CD4-positive, alpha-beta memory T cell (primary cell): ENCODE measurements around the gene GRIK5. TPM values are rescaled to one million over a fixed set of nuclear protein-coding genes. Genes with fewer than 3 reads are reported as not detected.

Source experiments
- CTCF ChIA-PET: fragments of 350-600 bp; sonication (Branson Sonifier 250); formaldehyde crosslinking; loops from one replicate; lab custom pipeline; 2021; ENCODE audit warnings: inconsistent platforms; ENCODE audit not compliant: partially characterized antibody; lab: Charles Lee
- POLR2A ChIA-PET: fragments of 350-600 bp; sonication (Branson Sonifier 250); formaldehyde crosslinking; loops from one replicate; lab custom pipeline; 2021; ENCODE audit not compliant: partially characterized antibody; lab: Charles Lee
- DNase-seq, 5 donors: peaks; one replicate each; pipeline versions ENCODE4 v3.0.0 to v3.0.0-alpha.2; 2020 to 2022; ENCODE audit warnings: mixed read lengths in 1 of 5
- H3K27ac ChIP-seq: one replicate; pipeline ENCODE4 v1.7.0; 2013; ENCODE audit warnings: low read depth, low read length
- H3K27me3 ChIP-seq: 2 replicates; pipeline ENCODE4 v1.7.0; 2013; ENCODE audit warnings: mild to moderate bottlenecking, low read length, moderate library complexity; ENCODE audit not compliant: insufficient read depth
- H3K36me3 ChIP-seq: 2 replicates; pipeline ENCODE4 v1.7.0; 2013; ENCODE audit warnings: mild to moderate bottlenecking, low read length, moderate library complexity; ENCODE audit not compliant: insufficient read depth
- H3K4me1 ChIP-seq: 2 replicates; pipeline ENCODE4 v1.7.0; 2013; ENCODE audit warnings: mild to moderate bottlenecking, low read length, moderate library complexity; ENCODE audit not compliant: insufficient read depth
- H3K4me3 ChIP-seq, 2 donors: one replicate each; pipeline ENCODE4 v1.7.0; 2013; ENCODE audit warnings: low read length in 2 of 2, mild to moderate bottlenecking in 1 of 2
- H3K9me3 ChIP-seq, 2 donors: one replicate each; pipeline ENCODE4 v1.7.0; 2013; ENCODE audit warnings: low read length in 2 of 2, control low read depth in 1 of 2; ENCODE audit not compliant: control insufficient read depth in 1 of 2
- H3K27ac Mint-ChIP-seq, 7 donors: one replicate each; pipeline ENCODE4 v1.8.0; 2020 to 2021; ENCODE audit warnings: mixed read lengths in 7 of 7, mild to moderate bottlenecking in 6 of 7, inconsistent platforms in 3 of 7, moderate library complexity in 3 of 7
- H3K27me3 Mint-ChIP-seq, 2 donors: one replicate each; pipeline ENCODE4 v1.8.0; 2020 to 2021; ENCODE audit warnings: mixed read lengths in 2 of 2
- H3K36me3 Mint-ChIP-seq, 2 donors: one replicate each; pipeline ENCODE4 v1.8.0; 2020 to 2021; ENCODE audit warnings: mixed read lengths in 2 of 2, inconsistent platforms in 1 of 2, mild to moderate bottlenecking in 1 of 2
- H3K4me1 Mint-ChIP-seq, 4 donors: one replicate each; pipeline ENCODE4 v1.8.0; 2020 to 2021; ENCODE audit warnings: mixed read lengths in 4 of 4, mild to moderate bottlenecking in 1 of 4
- H3K4me3 Mint-ChIP-seq, 8 donors: one replicate each; pipeline ENCODE4 v1.8.0; 2020 to 2021; ENCODE audit warnings: mixed read lengths in 8 of 8, mild to moderate bottlenecking in 7 of 8, moderate library complexity in 6 of 8, inconsistent platforms in 3 of 8
- H3K9me3 Mint-ChIP-seq, 8 donors: one replicate each; pipeline ENCODE4 v1.8.0; 2020 to 2021; ENCODE audit warnings: mixed read lengths in 8 of 8, mild to moderate bottlenecking in 5 of 8, inconsistent platforms in 3 of 8, moderate library complexity in 1 of 8
- intact Hi-C: fragments of 100-400 bp; cut with micrococcal nuclease; formaldehyde crosslinking; loops from one replicate; pipeline ENCODE4 v1.15.1; 2023
- polyA plus RNA-seq, 2 donors: library from polyadenylated mRNA; unstranded; fragments of 300-500 nt; fragmentation: Illumina TruSeq; gene quantifications; one replicate each; pipeline ENCODE4 v1.2.3, GENCODE V29; 2021
- total RNA-seq, 2 experiments: library from RNA; stranded (reverse); gene quantifications; one replicate each; pipeline ENCODE4 v1.2.3, GENCODE V29; 2021

Gene GRIK5
- total and polyA plus RNA-seq, 4 experiments from 2014 or later = 0.12 to 0.17 TPM; not detected in 2

DNA sequence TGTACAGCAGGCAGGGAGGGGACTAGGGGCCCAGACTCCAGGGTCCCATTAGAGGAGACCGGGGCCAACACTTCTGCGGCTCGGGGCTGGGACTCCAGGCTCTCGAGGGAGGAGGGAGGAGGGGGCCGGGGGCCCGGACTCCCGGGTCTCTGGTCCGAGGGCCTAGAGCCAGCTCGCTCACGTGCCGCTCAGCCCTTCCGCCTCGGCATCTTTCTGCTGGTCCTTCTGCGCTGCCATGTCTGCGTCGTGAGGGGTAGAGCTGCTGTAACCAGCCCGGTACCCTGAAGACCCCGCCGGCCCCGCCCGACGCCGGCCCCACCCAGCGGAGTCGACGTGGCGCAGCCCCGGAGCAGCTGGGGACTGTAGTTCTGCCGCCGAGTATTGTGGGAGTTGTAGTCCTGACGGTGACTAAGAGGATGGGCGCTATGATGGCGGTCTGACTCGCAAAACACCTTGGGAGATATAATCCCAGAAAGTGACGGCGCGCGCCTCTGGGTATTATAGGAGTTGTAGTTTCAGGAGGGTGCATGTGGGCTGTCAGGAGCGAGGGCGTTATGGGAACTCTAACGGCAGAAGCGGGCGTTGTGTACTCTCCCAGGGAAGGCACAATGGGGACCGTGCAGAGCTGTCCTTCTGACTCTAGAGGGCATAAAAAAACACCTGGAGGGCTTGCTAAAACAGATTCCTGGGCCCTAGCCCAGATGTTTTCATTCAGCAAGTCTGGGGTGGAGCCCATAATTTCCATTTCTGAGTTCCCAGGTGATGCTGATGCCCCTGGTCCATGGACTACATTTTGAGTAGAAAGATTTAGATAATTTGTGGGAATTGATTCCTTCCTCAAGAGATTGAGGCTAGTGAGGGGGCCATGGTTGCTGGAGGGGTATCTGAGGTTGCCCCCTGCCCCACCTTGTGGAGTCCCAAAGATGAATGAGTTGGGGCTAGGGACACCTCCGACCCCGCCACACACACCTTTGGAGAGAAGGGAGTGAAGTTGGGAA, 110.7 kb downstream of the GRIK5 start, which contains the start of gene RABAC1:
TSS of gene RABAC1 (minus strand) at position 266 of the 998 bp plus-strand sequence. CDS start at position 237, 29 bp downstream.
- Histone ChIP-seq H3K27ac (peak within 1 kb of the TSS; percentile 77), H3K27me3 (no peaks in the 10 kb centered on the region), H3K4me1 (peaks cover 16% of the 10 kb centered on the region), H3K36me3 (no peaks in the 10 kb centered on the region), H3K9me3 (no peaks in the 10 kb centered on the region), H3K4me3 (peak within 1 kb of the TSS; percentile 73 to 85)
- Mint-ChIP-seq H3K27me3 (no peaks in the 10 kb centered on the region), H3K36me3 (peaks cover 0 to 19% of the 10 kb centered on the region in 2 donors), H3K4me1 (peaks cover 10 to 26% (median 17%) of the 10 kb centered on the region in 4 donors), H3K4me3 (peak within 1 kb of the TSS; percentile 90 to 97 (median 96)), H3K27ac (peak within 1 kb of the TSS; percentile 82 to 99 (median 96)), H3K9me3 (no peaks in the 10 kb centered on the region)
- peak; percentile 83 to 93 (median 85) for DNase-seq
- intact Hi-C loops = loop anchor here (1.0 to 2.0 kb wide), 3 partner anchors 73 to 100 kb away; no protein-coding TSS in a partner anchor
- CTCF ChIA-PET = interaction anchor here (1.0 to 3.5 kb wide), 4 partner anchors 9 to 100 kb away, joined by 3 to 17 read pairs (median 8); partner anchors contain the start of gene RPS19
- POLR2A ChIA-PET = interaction anchor here (0.8 to 5.2 kb wide), 15 partner anchors 13 to 117 kb away, joined by 3 to 57 read pairs (median 3); partner anchors contain the start of genes ARHGEF1, CD79A, ERFL and RPS19

DNA sequence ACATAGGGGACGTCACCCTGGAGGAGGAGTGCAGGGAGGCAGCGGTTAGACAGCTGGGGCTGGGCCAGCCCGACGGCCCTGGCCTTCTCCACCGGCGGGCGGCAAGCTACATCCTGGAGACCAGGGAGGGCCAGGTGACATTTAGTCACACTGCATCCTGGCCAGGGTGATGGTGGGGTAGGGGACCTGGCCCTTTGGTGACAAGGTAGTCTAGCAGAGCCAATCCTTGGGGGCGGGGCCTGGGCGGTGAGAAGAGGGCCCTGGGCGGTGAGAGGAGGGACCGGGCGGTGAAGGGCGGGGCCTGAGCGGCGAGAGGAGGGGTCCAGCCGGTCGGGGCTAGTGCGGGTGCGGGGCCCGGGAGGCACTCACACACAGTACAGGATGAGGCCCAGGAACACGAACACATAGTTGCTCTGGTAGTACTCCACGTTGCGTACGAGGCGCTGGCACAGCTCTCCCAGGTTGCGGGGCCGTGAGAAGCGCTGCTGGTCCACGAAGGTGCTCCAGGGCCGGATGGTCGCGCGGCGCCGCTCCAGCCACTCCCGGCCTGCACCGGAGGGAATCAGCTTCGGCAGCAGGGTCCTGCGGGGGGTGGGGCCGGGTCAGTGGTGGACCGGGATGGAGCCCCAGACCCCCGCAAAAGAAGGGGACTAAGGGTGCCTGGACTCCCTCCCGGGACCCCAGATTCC, 111.5 kb downstream of the GRIK5 start:
- Mint-ChIP-seq H3K4me1 (peaks cover 10 to 26% (median 17%) of the 10 kb centered on the region in 4 donors), H3K27me3 (no peaks in the 10 kb centered on the region), H3K27ac (peak overlapping the region; percentile 74 to 99 (median 94)), H3K36me3 (peaks cover 0 to 19% of the 10 kb centered on the region in 2 donors), H3K4me3 (peak overlapping the region; percentile 75 to 97 (median 94)), H3K9me3 (no peaks in the 10 kb centered on the region)
- Histone ChIP-seq H3K27ac (peak overlapping the region; percentile 77), H3K9me3 (no peaks in the 10 kb centered on the region), H3K27me3 (no peaks in the 10 kb centered on the region), H3K36me3 (no peaks in the 10 kb centered on the region), H3K4me1 (peaks cover 16% of the 10 kb centered on the region), H3K4me3 (peak overlapping the region; percentile 73 to 85)
- peak; percentile 72 to 91 (median 77) for DNase-seq
- intact Hi-C loops = loop anchor here (1.0 to 2.0 kb wide), 3 partner anchors 72 to 99 kb away; no protein-coding TSS in a partner anchor
- POLR2A ChIA-PET = interaction anchor here (0.7 to 5.2 kb wide), 14 partner anchors 12 to 98 kb away, joined by 3 to 57 read pairs (median 3); partner anchors contain the start of genes ARHGEF1, CD79A, ERFL and RPS19
- CTCF ChIA-PET = interaction anchor here (1.3 to 3.5 kb wide), 3 partner anchors 11 to 99 kb away, joined by 4 to 17 read pairs (median 13); partner anchors contain the start of gene RPS19

DNA sequence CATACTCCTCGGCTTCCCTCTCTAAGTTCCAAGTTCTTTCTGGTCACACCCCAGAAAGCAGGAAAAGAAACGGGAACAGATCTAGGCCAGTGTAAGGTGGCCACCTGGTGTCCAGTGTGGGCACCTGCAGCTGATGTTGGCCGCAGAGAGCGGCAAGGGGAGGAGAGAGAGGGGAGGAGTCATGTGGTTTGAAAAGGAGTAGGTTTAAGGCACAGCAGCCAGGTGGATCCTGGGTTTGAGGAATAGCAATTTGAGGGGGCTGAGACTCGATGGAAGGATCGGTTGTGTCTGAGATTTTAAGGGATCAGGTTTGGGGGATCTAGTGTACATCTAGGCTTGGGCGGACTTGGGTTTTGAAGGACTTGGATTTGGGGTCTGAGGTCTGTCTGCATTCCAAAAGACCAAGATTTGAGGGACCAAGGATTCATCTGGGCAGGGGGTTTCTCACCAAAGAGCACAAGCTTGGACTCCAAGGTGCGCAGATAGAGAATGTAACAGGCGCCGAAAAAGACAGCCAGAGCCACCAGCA, 112.1 kb downstream of the GRIK5 start:
- H3K4me3 ChIP-seq = peak overlapping the region; percentile 73 to 85
- peak overlapping the region; percentile 77 for H3K27ac ChIP-seq
- Mint-ChIP-seq H3K9me3 (no peaks in the 10 kb centered on the region), H3K4me3 (peak overlapping the region; percentile 75 to 97 (median 94)), H3K27ac (peak overlapping the region; percentile 74 to 99 (median 94)), H3K4me1 (peaks cover 10 to 26% (median 17%) of the 10 kb centered on the region in 4 donors), H3K27me3 (no peaks in the 10 kb centered on the region), H3K36me3 (peaks cover 0 to 19% of the 10 kb centered on the region in 2 donors)
- no peaks in the 10 kb centered on the region for H3K27me3 ChIP-seq
- POLR2A ChIA-PET = interaction anchor here (0.7 to 5.2 kb wide), 9 partner anchors 12 to 98 kb away, joined by 3 to 57 read pairs (median 7); partner anchors contain the start of genes ARHGEF1, ERFL and RPS19
- intact Hi-C loops = loop anchor here (2.0 kb wide), 1 partner anchor 71 kb away; no protein-coding TSS in a partner anchor
- CTCF ChIA-PET = interaction anchor here (2.1 to 3.5 kb wide), 3 partner anchors 12 to 99 kb away, joined by 13 to 17 read pairs (median 14); partner anchors contain the start of gene RPS19
- H3K9me3 ChIP-seq = no peaks in the 10 kb centered on the region
- peak in 3 of 5 donors; percentile 32 to 56 (median 41) for DNase-seq
- peaks cover 16% of the 10 kb centered on the region for H3K4me1 ChIP-seq
- no peaks in the 10 kb centered on the region for H3K36me3 ChIP-seq

GRCh38 chr19:41957161-41957837, 112.7 kb downstream of the GRIK5 start:
- POLR2A ChIA-PET = interaction anchor here (0.7 to 5.2 kb wide), 6 partner anchors 11 to 97 kb away, joined by 3 to 57 read pairs (median 27); partner anchors contain the start of genes ARHGEF1 and RPS19
- Histone ChIP-seq H3K27me3 (no peaks in the 10 kb centered on the region), H3K4me1 (peaks cover 16% of the 10 kb centered on the region), H3K4me3 (no peak overlapping the region), H3K27ac (peak overlapping the region; percentile 77), H3K9me3 (no peaks in the 10 kb centered on the region), H3K36me3 (no peaks in the 10 kb centered on the region)
- Mint-ChIP-seq H3K27ac (peak overlapping the region; percentile 74 to 99 (median 94)), H3K9me3 (no peaks in the 10 kb centered on the region), H3K4me1 (peaks cover 10 to 26% (median 17%) of the 10 kb centered on the region in 4 donors), H3K27me3 (no peaks in the 10 kb centered on the region), H3K36me3 (peaks cover 0 to 19% of the 10 kb centered on the region in 2 donors), H3K4me3 (peak overlapping the region in 7 of 8 donors; percentile 41 to 97 (median 92))
- intact Hi-C loops = no loop called here
- CTCF ChIA-PET = interaction anchor here (2.1 to 3.5 kb wide), 3 partner anchors 11 to 98 kb away, joined by 13 to 17 read pairs (median 14); partner anchors contain the start of gene RPS19
- DNase-seq = no peak

DNA sequence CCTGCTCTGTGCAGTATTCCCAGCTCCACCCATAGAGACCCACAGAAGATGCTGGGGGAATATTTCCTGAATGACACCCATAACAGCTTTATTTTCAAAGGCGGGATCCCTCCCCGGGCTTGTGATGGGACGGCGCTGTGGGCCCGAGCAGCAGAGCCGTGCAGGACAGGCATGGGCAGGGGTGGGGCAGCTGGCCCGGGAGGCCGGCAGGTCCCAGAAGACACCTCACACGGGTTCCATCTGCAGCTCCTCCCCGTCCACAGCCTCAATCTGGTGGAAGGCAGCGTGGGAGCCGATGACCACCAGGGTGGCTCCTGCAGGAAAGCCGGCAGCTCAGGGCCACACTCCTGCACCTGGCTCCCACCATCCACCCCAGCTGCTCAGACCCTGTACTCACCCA, 113.4 kb downstream of the GRIK5 start:
- CTCF ChIA-PET = interaction anchor here (2.1 to 3.5 kb wide), 2 partner anchors 11 to 83 kb away, joined by 13 to 14 read pairs; no protein-coding TSS in a partner anchor
- no peak overlapping the region for H3K4me3 Mint-ChIP-seq
- H3K27me3 ChIP-seq = no peaks in the 10 kb centered on the region

More for the DNA sequence above, 113.4 kb downstream of the GRIK5 start:
- H3K4me3 ChIP-seq = no peak overlapping the region
- peaks cover 13 to 28% (median 19%) of the 10 kb centered on the region in 4 donors for H3K4me1 Mint-ChIP-seq
- peak overlapping the region in 3 of 7 donors; percentile 13 to 75 (median 65) for H3K27ac Mint-ChIP-seq
- POLR2A ChIA-PET = interaction anchor here (1.5 to 5.2 kb wide), 4 partner anchors 71 to 97 kb away, joined by 7 to 57 read pairs (median 40); partner anchors contain the start of genes ARHGEF1 and RPS19
- H3K9me3 Mint-ChIP-seq = no peaks in the 10 kb centered on the region
- DNase-seq = no peak
- no peaks in the 10 kb centered on the region for H3K36me3 ChIP-seq
- H3K36me3 Mint-ChIP-seq = peaks cover 0 to 19% of the 10 kb centered on the region in 2 donors
- H3K9me3 ChIP-seq = no peaks in the 10 kb centered on the region
- intact Hi-C loops = no loop called here
- H3K27me3 Mint-ChIP-seq = no peaks in the 10 kb centered on the region
- peaks cover 18% of the 10 kb centered on the region for H3K4me1 ChIP-seq
- H3K27ac ChIP-seq = no peak overlapping the region
